8988T (cell line): Measurements from ENCODE around the gene VWDE.

Source experiments
- DNase-seq: peaks from one replicate; pipeline ENCODE4 v3.0.0; 2011

Gene VWDE

DNA sequence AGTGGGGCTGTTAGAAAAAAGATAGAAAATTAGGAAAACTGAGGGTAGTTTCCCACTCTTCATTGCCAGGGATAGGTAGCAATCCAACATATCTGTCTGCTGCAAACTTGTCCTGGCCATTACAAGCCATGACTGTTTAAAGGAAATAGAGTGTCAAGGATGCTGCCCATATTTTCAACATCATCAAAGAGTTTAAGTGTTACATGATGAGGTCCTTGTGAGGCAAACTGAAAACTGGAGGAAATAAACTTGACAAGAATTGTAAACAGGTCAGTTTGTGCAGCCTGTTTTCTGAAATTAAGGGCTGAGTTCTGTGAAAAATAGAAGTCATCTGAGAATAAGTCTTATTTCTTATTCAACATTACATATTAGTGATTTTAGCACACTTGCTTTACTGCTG lies 78.0 kb downstream of the VWDE start:
- DNase-seq, result no peak

DNA sequence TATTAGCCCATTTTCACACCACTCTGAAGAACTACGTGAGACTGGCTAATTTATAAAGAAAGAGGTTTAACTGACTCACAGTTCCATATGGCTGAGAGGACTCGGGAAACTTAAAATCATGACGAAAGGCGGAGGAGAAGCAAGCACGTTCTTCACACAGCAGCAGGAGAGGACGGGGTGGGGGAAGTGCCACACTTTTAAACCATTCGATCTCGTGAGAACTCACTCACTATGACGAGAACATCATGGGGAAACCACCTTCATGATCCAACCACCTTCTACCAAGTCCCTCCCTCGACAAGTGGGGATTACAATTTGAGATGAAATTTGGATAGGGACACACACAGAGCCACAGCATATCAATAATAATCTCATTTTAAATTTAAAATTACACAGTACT lies 80.2 kb downstream of the VWDE start:
- no peak for DNase-seq

DNA sequence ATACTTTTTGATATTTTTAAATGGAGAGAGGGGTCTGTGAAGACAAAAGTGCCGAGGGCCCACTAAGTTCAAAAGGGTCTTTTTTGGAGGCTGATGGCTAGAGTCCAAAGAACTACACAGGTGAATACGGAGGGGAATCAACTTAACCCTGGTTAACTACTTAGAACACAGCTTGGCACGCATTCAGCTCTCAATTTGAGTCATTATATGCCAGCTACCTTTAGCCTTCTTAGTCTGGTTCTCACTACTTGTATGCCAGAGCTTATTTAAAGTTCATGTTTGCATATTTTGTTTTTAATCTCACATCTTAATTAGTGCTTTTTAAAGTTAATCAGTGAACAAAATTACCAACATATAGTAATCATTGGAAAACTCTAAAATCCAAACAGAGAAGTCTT lies 80.8 kb downstream of the VWDE start:
- DNase-seq, result no peak

DNA sequence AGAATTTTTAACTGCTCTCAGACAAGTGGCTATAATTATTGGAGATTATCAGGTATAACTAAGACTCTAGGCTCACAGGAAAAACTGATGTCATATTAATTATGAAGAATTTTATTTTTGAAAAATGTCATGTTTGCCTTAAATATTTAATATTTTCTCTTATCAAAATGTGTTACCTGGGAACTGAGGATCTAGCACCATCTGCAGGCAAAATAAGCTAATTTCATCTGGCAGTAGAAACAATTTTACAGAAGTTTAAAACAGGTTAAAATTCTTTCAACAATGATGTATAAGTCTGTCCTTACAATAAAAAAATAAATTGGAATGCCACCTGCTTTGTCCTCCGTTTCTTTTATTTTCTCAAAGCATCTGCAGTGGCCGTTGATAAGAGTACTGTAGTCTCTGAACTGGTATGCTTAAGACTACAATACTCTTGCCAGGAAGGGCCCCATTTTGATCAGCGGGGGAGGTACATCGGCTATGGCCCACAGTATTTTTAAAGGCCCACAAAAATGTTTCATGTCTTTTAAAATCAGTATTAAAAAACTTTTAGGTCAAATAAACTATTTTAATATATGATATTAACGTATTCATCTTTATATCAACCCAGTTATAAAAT lies 81.3 kb downstream of the VWDE start:
- no peak for DNase-seq

DNA sequence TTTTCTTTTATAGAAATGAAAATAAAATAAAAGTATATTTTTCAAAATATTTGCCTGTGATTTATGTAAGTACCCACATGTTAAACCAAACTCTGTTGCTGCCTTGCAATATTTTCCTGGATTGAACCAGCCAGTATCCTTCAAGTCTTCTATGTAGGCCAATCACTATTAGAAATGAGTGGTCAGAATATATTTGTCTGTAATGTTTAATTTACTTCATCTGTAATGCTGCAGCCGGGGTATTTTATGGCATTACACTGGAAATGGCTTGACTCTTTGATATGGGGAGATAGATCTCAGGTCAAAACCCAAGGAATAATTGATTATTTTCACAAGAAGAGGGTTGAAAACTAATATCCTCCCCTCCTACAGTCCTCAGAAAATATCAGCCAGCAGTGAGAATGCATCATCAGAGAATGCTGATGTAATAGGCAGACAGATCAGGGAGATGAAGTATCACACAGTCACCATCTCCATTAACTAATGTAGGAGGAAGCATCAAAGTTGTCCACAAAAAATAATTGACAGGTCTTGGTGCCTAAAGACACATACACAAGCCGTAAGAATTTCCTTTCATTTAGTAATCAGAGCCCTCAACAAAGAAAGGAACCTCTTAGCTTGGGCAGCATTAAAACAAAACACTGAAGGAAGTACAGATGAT lies 82.5 kb downstream of the VWDE start:
- DNase-seq, result no peak

DNA sequence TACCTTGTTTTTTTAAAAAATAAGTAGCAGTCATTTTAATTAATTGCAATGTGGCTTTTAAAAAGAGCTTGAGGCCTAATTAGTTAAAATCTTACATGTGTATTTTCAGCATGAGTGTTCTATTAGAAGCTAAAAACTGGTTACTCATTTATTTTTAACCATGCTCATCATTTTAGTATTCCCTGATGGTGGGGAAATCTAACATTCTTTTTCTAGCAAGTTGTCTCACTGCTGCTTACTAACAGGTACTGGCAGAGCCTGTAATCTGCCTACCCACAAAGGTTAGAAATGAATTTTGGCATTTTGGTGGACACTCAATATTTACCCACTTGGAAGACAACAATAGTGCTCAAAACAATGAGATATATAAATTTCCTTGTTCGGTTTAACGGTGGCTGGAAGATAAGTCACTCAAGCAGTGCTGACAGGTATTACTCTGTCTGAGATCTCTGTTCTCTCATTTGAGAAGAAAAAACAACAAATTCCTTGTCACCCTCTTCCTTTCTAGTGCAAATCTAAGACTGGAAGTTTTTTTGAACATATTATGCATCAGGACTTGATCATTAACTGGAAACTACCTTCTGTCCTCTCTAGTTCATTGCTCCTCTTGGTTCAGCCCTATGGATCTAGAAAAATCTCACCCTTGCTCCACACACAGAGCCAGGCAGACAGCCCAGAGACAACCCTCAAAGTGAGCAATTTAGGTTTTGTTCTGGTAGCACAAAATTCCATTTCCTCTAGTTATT lies 83.3 kb downstream of the VWDE start:
- DNase-seq, result no peak

DNA sequence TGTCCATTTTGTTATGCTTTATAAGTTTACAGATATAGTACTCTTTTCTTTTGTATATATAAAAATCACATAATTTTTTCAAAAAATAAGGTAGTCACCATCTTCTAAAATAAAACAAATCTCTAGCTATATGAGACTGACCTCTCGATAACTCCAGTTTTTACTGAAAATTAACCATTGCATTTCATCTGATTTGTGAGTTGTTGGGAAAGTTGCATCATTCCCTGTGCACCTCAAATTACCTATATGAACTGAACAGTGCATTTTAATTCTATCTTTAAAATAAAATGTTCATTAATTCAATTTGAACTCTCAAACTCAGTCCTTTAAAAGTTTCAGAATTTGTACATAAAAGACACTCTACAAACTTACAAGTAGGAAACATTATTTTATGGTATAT lies 86.0 kb downstream of the VWDE start:
- no peak for DNase-seq

DNA sequence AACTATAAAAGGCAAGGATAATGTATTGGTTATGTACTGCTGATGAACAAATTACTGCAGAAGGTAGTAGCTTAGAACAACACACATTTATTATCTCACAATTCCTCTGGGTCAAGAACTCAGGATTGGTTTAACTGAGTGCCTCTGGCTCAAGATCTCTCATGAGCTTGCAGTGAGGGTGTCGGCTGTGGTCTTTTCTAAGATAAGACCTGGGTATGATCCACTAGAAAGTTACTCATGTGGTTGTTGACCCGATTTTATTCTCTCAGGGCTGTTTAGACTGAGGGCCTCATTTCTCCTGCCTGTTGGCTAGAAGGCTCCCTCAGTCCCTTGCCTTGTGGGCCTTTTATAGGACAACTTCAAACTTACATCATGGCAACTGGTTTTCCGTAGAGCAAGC lies 86.7 kb downstream of the VWDE start:
- DNase-seq, result no peak

DNA sequence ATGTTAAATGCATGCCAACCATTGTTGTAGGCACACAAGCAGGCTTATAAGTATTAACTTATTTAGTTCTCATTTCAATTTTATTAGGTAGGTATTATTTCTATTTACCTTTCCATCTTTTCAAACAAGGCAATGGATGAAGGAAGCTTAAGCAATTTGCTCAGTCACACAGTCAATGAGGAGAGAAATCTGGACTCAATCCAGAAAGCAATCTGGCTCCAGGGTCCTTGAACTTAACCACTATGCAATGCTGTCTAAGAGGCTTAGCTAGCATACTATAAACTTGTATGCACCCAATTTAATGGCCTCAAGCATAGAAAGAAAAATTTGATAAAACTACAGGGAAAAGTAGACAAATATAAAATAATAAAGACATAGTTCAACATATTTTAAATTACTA lies 88.6 kb downstream of the VWDE start:
- no peak for DNase-seq

DNA sequence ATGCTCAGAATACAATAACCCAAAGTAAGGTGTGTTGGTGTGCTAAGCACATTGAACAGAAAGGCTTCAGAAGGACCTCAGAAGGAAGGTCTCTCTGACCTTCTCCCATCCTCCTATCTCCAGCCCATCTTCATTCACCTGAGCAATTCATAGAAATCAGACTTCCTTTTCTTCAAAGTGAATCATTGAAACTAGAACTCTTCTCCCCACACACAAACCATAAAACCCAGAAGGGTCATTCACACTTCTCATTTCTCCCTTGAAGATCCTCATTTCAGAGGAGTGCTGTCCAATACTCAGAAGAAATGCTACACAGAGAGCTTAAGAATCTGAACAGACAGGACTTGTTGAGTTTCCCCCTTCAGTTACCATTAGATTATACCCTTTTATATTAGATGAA lies 89.5 kb downstream of the VWDE start:
- no peak for DNase-seq

DNA sequence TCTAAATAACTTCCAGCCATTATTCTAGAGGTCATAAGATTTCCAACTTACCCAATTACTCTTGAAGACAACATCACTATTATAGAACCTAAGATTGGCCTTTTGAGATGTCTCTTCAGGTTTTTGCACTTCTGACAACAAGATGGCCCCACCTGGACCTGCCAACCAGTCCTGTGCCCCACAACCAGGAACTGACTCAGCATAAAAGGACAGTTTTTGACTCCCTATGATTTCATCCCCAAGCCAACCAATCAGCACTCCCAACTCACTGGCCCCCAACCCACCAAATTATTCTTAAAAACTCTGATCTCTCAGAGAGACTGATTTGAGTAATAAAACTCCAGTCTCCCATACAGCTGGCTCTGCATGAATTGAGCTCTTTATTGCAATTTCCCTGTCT lies 98.2 kb downstream of the VWDE start:
- no peak for DNase-seq

DNA sequence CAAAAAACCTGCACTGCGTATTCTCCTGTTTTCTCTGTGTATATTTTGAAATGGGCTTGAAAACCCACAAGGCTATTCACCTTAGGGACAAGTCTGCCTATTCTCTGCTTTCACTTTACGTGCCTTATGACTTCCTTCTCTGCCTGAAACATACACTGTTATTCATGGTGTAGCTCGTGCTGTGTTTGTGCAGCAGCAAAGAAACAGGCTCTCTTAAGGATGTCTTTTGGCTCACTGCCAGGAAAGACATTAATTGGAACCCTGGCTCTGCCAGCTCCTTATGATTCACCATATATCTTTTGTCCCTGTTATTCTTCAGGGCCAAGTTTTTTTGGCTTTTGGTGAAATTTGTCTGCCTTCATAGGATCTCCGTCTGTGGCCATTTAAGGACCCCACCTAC lies 100.2 kb downstream of the VWDE start:
- no peak for DNase-seq

DNA sequence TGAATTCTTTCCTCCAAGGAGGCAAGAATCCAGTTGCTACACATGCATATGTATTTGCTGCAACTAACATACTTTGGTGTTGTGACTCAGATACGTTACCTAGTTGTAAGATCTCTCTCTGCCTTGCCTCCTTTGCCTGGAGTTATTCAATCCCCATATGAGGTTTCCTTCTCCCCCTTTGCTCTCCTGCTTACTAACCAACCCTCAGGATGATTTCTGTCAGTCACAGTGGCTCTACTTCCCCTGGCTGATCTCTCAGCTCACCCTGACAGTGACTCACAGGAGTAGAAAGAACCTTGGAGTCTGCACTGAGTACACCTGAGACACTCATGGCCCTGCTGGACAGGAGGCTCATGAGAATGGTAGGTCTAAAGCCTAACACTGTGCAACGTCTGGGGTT lies 100.6 kb downstream of the VWDE start:
- no peak for DNase-seq

DNA sequence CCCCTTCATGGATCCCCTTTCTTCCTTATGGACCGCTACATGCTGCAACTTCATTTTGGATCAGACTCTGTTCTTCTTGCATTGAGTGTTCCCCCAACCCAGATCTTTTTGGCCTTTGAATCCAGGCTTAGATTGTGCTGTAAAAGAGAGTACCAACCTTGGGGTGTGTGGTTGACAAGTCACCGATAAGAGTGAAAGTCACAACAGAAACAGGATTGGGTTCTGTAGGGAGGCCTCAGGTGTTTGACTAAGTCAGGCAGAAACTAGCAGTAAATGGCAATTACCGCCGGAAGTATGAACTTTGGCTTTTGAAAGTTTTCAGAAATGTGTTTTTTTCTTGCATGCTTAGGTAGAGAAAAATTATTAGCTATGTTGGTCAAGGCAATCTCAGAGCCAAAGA lies 103.2 kb downstream of the VWDE start:
- DNase-seq, result no peak

DNA sequence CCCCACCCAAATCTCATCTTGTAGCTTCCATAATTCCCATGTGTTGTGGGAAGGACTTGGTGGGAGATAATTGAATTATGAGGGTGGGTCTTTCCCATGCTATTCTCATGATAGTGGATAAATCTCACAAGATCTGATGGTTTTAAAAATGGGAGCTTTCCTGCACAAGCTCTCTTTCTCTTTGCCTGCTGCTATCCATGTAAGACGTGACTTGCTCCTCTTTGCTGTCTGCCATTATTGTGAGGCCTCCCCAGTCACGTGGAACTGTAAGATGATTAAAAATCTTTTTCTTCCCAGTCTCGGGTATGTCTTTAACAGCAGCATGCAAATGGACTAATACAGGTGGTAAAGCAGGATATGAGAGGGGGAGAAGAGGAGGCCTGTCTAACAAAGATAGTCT lies 104.3 kb downstream of the VWDE start:
- no peak for DNase-seq

DNA sequence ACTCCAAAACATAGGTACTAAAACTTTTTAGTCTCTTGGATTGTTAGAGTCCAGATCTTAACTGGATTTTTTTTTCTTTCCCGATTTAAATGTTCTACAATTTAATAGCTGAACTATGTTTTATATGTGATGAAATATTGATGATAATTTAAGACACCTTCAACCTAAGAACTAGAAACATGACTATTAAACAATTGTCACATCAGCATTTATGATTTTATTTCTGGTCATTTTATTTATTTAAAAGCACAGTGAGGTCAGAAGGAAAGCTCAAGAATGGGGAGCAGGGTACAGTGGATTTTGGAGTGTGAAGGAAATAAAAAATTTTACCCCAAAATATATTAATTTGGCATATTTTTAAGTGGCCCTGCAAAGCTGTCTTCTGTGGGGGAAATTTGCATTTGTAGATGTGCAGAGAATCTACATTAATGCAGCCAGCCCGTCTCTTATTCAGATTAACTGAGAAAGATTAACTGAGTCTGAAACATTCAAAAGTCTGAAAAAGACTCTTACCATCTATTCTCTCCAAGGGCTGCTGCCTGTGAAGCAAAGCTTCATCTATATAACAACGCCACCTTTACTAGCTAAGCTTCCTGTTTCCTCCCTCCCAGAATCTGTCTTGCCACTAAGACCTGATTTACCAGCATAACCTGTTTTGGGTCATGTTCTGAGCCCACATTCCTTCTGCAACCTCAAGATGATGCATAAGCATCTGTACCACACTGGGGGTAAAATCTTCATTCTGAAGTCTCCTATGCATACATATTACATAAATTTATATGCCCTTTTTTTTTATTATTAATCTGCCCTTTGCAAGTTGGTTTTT lies 106.2 kb downstream of the VWDE start:
- no peak for DNase-seq

DNA sequence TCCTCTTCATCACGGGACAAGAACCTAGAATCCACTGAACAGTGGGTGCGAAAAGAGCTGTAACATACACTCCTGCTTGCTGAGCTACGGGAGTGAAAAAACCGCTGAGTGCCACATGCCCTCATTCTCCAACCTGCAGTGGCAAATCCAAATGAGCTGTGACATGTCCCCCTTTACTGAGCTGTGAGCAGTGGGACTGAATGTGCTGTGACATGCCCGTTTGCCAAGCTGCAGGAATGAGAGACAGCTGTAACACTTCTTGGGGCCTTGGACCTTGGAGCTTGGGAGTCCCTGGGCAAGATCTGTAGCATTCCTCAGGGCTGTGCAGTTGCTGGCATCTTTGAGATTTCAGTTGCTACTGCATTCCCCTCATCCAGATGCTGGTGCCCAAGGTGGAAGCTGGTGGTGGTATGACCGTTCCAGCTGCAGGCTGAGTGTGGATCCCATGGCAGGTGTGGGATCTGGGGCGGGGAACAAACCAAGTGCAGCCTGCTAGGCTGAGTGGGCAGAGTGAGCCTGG lies 107.6 kb downstream of the VWDE start:
- no peak for DNase-seq

DNA sequence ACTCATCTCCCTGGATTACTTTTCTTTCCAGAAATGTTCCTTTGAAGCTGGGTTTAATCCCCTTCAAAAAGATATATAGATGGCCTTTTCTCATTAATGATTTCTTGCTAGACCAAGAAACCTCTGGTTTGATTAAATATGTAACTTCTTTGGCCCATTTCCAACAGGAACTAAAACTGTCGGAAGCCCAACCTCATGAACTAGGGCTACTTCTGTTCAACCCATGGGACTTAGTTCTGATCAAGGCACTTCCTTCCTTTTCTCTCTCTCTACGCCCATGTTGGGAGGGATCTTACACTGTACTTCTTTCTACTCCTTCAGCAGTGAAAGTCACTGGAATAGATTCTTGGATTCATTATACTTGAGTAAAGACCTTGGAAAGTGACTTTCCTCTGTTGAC lies 109.0 kb downstream of the VWDE start:
- no peak for DNase-seq

DNA sequence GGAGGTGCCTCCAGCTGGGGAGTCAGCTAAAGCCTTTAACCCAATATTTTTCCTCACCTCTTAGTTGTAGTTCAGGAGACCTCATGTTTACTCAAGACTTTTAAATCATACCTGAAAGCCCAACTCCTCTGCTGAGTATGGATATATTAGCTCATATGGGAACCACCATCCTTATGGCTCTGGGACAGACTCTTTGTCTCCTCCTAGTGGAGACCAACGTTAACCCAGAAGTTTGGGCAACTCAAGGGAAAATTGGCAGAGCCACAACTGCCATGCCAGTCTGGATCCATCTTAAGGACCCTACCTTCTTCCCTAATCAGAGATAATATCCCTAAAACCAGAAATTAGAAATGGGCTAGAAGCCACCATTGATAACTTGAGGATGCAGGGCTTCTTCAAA lies 111.8 kb downstream of the VWDE start:
- DNase-seq, result no peak

DNA sequence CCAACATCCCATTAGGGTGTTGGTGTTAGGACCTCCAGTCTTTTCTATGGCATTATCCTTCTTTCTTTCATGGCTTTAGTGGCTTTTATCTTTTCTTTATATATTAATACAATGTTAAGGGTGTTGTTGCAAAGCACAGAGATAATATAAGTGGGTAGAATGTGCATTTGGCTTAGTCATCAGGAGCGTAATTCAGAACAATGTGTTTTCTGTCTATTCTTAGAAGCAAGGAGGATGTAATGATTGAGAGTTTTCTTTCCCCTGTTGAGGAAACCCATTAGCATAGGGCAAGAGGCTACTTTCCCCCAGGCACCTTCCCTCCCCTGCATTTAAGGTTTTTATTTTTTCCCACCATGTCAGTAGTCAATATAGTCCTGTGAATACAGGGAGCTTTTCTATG lies 112.9 kb downstream of the VWDE start:
- no peak for DNase-seq

DNA sequence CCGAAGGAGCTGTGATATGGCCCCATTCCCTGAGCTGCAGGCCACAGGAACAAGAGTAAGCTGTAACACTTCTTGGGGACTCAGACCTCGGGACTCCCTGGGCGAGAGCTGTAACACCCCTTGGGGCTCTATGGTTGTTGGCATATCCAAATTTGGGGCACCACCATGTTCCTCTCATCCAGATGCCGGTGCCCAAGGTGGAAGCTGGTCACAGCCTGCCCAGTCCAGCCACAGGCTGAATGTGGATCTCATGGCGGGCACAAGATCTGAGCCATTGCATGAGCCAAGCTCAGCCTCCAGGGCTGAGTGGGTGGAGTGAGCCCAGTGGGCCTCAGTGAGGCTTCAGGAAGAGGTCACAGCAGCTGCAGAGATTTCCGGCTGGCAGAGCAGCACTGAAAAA lies 113.7 kb downstream of the VWDE start:
- no peak for DNase-seq

DNA sequence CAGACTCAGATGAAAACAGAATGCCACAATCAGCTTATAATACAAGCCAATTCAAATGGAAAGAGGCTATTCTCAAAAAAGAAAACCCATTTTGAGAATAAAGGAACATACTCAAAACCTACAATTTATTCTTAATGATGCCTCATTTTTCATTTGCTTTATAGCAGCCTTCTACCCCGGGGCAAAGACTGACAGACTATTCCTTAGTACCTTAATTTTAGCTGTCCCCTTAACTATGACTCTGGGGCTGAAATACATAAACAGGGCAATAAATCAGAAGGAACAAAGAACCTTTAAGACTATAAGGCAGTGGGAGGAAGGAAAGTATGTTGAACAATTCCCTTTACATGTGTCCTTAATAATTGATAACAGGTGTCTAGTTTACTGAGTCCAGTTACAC lies 115.8 kb downstream of the VWDE start:
- DNase-seq, result no peak

DNA sequence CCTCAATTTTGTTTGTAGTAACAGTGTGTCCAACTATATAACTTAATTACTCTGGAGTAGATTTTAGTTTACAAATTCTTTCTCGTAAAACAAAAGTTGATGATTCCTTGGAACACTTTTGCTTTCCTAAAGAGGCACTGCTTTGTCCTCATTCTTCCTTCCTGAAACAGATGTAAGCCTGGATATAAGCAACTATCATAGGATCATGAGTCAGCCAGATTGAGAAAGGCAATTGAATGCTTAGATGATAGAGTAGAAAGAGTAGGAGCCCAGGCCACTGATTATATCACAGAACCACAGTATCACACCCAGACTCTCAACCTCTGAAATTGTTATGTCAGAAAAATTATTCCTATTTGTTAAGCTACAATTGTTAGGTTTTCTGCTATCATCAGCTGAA lies 122.6 kb downstream of the VWDE start:
- no peak for DNase-seq
